Suprapubic skin (tissue), 4 donors: Measurements from ENCODE around the gene ADAD2.

Experiments
- CTCF ChIP-seq, 2 donors: fragments of 200-600 bp in 1 of 2; fragments of 450-650 bp in 1 of 2; sonication (generic) in 1 of 2; IDR thresholded peaks; one replicate each; pipeline ENCODE4 v1.5.1; 2016 to 2019; ENCODE audit warnings: antibody characterized with exemption in 2 of 2, mild to moderate bottlenecking in 1 of 2, moderate library complexity in 1 of 2
- POLR2A ChIP-seq, 2 donors: fragments of 450-650 bp; IDR thresholded peaks; one replicate each; pipeline ENCODE4 v1.6.1; 2017; ENCODE audit warnings: antibody characterized with exemption in 2 of 2, mild to moderate bottlenecking in 2 of 2, moderate library complexity in 2 of 2
- POLR2AphosphoS5 ChIP-seq, 3 donors: sonication (generic); formaldehyde crosslinking; IDR thresholded peaks; one replicate each; pipeline ENCODE4 v1.6.1; 2017; ENCODE audit warnings: antibody characterized with exemption in 3 of 3

- TF ChIP-seq CTCF (IDR thresholded peaks at IDR 0.05) (no peak), POLR2A (IDR thresholded peaks at IDR 0.05) (no peak), POLR2AphosphoS5 (IDR thresholded peaks at IDR 0.05) (no peak)
These were observed 21.2 kb downstream of the ADAD2 start for GRCh38 chr16:84212154-84212553.
